C4-2B (cell line): Measurements from ENCODE around the gene NHLRC4.

Experiments
- ZFX ChIP-seq: fragments of 450-650 bp; IDR thresholded peaks from 2 replicates; pipeline ENCODE4 v1.6.1; 2017
- TF ChIP-seq, protein P1 (sequence below): fragments of 450-650 bp; conservative IDR thresholded peaks from 2 replicates; pipeline ENCODE4 v1.5.1; 2017; ENCODE audit warnings: mild to moderate bottlenecking

DNA sequence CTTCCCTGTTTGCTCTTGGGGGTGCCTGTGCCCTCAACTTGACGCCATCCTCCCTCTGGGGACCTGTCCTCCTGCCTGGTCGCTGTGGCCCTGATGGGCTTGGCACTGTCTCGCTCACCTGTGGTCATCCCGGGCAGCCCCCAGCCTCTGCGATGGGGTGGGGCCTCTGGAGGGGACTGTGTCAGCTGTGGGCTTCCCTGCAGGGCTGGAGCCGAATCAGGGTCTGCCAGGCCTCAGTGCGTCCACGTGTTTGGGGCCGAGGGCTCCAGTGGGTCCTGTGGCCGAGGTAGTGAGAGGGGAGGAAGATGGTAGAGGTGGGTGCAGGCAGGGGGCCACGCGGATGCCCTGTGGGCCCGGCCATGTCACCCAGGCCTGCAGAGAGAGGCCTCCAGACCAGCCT lies 11.0 kb downstream of the NHLRC4 start:
- TF ChIP-seq, protein P1, sequence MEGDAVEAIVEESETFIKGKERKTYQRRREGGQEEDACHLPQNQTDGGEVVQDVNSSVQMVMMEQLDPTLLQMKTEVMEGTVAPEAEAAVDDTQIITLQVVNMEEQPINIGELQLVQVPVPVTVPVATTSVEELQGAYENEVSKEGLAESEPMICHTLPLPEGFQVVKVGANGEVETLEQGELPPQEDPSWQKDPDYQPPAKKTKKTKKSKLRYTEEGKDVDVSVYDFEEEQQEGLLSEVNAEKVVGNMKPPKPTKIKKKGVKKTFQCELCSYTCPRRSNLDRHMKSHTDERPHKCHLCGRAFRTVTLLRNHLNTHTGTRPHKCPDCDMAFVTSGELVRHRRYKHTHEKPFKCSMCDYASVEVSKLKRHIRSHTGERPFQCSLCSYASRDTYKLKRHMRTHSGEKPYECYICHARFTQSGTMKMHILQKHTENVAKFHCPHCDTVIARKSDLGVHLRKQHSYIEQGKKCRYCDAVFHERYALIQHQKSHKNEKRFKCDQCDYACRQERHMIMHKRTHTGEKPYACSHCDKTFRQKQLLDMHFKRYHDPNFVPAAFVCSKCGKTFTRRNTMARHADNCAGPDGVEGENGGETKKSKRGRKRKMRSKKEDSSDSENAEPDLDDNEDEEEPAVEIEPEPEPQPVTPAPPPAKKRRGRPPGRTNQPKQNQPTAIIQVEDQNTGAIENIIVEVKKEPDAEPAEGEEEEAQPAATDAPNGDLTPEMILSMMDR: no peak
- TF ChIP-seq ZFX: no peak
